LoVo (cell line): ENCODE results near the gene ZNF444.
A peak's percentile ranks its signal among the peaks of the same experiment; 100 is the strongest.
"Not testable (repeated sequence)": the region's sequence is repeated elsewhere in the genome, so short reads cannot be mapped to it uniquely, and the experiment has no call there.

ENCODE experiments used
- DNase-seq: peaks from one replicate; pipeline ENCODE4 v3.0.0-alpha.2; 2016; ENCODE audit warnings: low spot score

Gene ZNF444

GRCh38 chr19:56140583-56141416 is at the start of gene ZNF444:
Gene ZNF444 (plus strand): TSS chr19:56141287. CDS start chr19:56146912, 5,625 bp downstream.
- peak; percentile 97 for DNase-seq

- peak; percentile 24 for DNase-seq
Measured at GRCh38 chr19:56091751-56092546, 49.1 kb upstream of the ZNF444 start.

- DNase-seq = no peak
Measured at GRCh38 chr19:56092685-56093631, 48.1 kb upstream of the ZNF444 start.

- DNase-seq = no peak
Measured at GRCh38 chr19:56094449-56094848, 46.6 kb upstream of the ZNF444 start.

GRCh38 chr19:56096665-56097064 is 44.4 kb upstream of the ZNF444 start:
- DNase-seq = no peak

GRCh38 chr19:56097306-56097705 is 43.8 kb upstream of the ZNF444 start:
- DNase-seq = no peak

GRCh38 chr19:56097776-56098175 is 43.3 kb upstream of the ZNF444 start:
- no peak for DNase-seq

GRCh38 chr19:56098237-56098636 is 42.9 kb upstream of the ZNF444 start:
- not testable (repeated sequence) for DNase-seq

GRCh38 chr19:56098731-56099568 is 42.1 kb upstream of the ZNF444 start:
- no peak for DNase-seq

- no peak for DNase-seq
Measured at GRCh38 chr19:56099638-56100539, 41.2 kb upstream of the ZNF444 start.

- no peak for DNase-seq
Measured at GRCh38 chr19:56101095-56101494, 40.0 kb upstream of the ZNF444 start.

- no peak for DNase-seq
Measured at GRCh38 chr19:56101746-56102535, 39.1 kb upstream of the ZNF444 start.

GRCh38 chr19:56103027-56103614 is 38.0 kb upstream of the ZNF444 start:
- no peak for DNase-seq

GRCh38 chr19:56104423-56104822 is 36.7 kb upstream of the ZNF444 start:
- no peak for DNase-seq

GRCh38 chr19:56105090-56105701 is 35.9 kb upstream of the ZNF444 start:
- no peak for DNase-seq

- not testable (repeated sequence) for DNase-seq
Measured at GRCh38 chr19:56105831-56106396, 35.2 kb upstream of the ZNF444 start.

- DNase-seq = no peak
Measured at GRCh38 chr19:56106397-56106849, 34.7 kb upstream of the ZNF444 start.

GRCh38 chr19:56106993-56107392 is 34.1 kb upstream of the ZNF444 start:
- DNase-seq = no peak
